ENCODE measurements around the gene SIK3. TPM values are rescaled to one million over a fixed set of nuclear protein-coding genes. Genes with fewer than 3 reads are reported as not detected.

The SIK3 gene
- total RNA-seq, 2 donors from 2014 or later = 37.2 to 43.5 TPM

DNA sequence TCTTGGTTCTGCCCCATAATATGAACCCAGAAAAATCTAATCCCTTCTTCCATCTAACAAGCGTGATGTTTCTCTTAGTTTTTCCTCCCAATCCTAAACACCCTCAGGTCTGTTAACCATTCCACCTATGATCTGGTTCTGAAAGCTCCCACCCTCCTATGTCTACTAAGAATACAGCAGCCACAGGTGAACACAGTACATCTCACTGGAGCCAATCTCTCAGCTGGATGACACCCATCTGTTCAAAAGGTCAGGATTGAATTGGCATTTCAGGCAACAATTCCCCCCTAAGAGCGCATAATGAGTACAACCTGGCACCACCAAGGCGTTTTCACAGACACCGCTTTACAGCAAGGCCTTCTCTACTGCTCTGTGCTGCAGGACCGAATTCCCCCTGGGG lies 241.8 kb downstream of the SIK3 start:
- H3K27ac Mint-ChIP-seq = no peak overlapping the region
- H3K36me3 Mint-ChIP-seq (ENCODE audit: low read depth) = peaks cover 71% of the 10 kb centered on the region
- H3K4me1 Mint-ChIP-seq = peaks cover 11% of the 10 kb centered on the region
- no peaks in the 10 kb centered on the region for H3K9me3 Mint-ChIP-seq
- WGBS, 2 experiments (ENCODE audit: insufficient coverage in 1 of 2, insufficient read length in 1 of 2) = 83 to 100% methylated on average over 2 to 5 of the region's 5 CpGs
- TF ChIP-seq, protein P1, sequence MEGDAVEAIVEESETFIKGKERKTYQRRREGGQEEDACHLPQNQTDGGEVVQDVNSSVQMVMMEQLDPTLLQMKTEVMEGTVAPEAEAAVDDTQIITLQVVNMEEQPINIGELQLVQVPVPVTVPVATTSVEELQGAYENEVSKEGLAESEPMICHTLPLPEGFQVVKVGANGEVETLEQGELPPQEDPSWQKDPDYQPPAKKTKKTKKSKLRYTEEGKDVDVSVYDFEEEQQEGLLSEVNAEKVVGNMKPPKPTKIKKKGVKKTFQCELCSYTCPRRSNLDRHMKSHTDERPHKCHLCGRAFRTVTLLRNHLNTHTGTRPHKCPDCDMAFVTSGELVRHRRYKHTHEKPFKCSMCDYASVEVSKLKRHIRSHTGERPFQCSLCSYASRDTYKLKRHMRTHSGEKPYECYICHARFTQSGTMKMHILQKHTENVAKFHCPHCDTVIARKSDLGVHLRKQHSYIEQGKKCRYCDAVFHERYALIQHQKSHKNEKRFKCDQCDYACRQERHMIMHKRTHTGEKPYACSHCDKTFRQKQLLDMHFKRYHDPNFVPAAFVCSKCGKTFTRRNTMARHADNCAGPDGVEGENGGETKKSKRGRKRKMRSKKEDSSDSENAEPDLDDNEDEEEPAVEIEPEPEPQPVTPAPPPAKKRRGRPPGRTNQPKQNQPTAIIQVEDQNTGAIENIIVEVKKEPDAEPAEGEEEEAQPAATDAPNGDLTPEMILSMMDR (conservative IDR thresholded peaks at IDR 0.05) = no peak
- H3K4me3 Mint-ChIP-seq = no peak overlapping the region
- Histone ChIP-seq H3K9me3 (ENCODE audit: control insufficient read depth, low read length) (peaks cover 3% of the 10 kb centered on the region), H3K27me3 (ENCODE audit: control insufficient read depth, insufficient read depth, low read length, poor library complexity, severe bottlenecking) (no peaks in the 10 kb centered on the region), H3K27ac (ENCODE audit: low read depth, low read length) (no peak overlapping the region), H3K9ac (ENCODE audit: extremely low read depth, low read length, poor library complexity, severe bottlenecking) (no peak overlapping the region), H3K36me3 (ENCODE audit: control insufficient read depth, insufficient read depth, low read length) (peaks cover 72% of the 10 kb centered on the region), H3K4me3 (ENCODE audit: low read length) (no peak overlapping the region), H3K4me1 (ENCODE audit: control insufficient read depth, insufficient read depth, low read length) (peaks cover 4% of the 10 kb centered on the region)
- no peaks in the 10 kb centered on the region for H3K27me3 Mint-ChIP-seq (ENCODE audit: insufficient read depth)
- no peak for DNase-seq

DNA sequence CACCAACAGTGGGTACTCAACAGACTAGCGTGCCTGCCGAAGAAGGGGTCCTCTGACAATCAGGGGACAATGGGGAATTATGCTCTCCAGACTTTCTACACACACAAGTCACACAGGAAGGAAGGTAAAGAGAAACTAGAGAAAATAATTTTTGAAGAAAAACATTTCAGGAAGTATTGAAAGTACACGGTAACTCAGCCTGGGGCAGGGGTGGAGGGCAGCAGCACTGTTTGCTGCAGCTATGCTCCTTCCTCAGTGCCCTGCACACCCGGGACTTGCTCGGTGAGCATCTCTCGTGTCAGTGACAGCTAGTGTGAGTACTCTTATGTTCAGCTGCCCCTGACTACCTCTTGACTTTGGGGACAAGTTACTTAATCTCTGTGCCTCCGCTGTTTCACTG lies 242.8 kb downstream of the SIK3 start:
- H3K4me3 ChIP-seq (ENCODE audit: low read length) = no peak overlapping the region
- TF ChIP-seq, protein P1 (conservative IDR thresholded peaks at IDR 0.05) = no peak

DNA sequence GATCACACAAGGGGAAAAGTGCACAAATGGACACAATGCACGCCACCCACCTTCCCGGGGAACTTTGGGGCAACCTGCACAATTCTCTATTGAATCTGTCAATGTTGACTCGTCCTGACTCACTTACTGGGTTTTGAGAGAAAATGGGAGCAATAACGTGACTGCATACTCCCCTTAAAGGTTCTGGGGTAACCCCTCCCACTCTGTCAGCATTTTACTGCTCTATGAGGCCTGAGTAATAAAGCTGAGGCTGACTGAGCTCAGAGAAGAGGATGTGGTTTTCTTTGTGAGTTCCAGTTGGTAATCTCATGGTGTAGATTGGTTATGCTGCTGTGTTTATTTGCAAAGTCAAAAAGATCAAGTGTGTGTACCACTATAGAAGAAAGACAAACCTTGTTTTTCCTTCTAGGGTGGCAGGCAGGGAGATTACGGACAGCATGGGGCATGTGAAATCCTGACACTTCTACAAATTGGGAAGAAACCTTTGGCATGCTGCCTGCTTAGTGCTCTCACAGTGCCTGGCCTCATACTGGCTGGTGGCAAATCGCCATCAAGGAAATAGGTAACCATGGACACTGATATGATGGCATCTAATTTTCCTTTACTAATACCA lies 244.7 kb downstream of the SIK3 start:
- Histone ChIP-seq H3K36me3 (ENCODE audit: control insufficient read depth, insufficient read depth, low read length) (peaks cover 53% of the 10 kb centered on the region), H3K9ac (ENCODE audit: extremely low read depth, low read length, poor library complexity, severe bottlenecking) (no peak overlapping the region), H3K9me3 (ENCODE audit: control insufficient read depth, low read length) (peaks cover 3% of the 10 kb centered on the region), H3K4me3 (ENCODE audit: low read length) (no peak overlapping the region), H3K27ac (ENCODE audit: low read depth, low read length) (no peak overlapping the region), H3K4me1 (ENCODE audit: control insufficient read depth, insufficient read depth, low read length) (peaks cover 4% of the 10 kb centered on the region), H3K27me3 (ENCODE audit: control insufficient read depth, insufficient read depth, low read length, poor library complexity, severe bottlenecking) (no peaks in the 10 kb centered on the region)
- no peak overlapping the region for H3K27ac Mint-ChIP-seq
- no peak overlapping the region for H3K4me3 Mint-ChIP-seq
- TF ChIP-seq, protein P1 (conservative IDR thresholded peaks at IDR 0.05) = no peak
- H3K27me3 Mint-ChIP-seq (ENCODE audit: insufficient read depth) = no peaks in the 10 kb centered on the region
- H3K36me3 Mint-ChIP-seq (ENCODE audit: low read depth) = peaks cover 62% of the 10 kb centered on the region
- WGBS, 2 experiments (ENCODE audit: insufficient coverage in 1 of 2, insufficient read length in 1 of 2) = 93 to 97% methylated on average over 3 to 6 of the region's 6 CpGs
- no peak for DNase-seq
- no peaks in the 10 kb centered on the region for H3K9me3 Mint-ChIP-seq
- H3K4me1 Mint-ChIP-seq = peaks cover 10% of the 10 kb centered on the region

More for the DNA sequence above, 242.8 kb downstream of the SIK3 start:
- Mint-ChIP-seq H3K27ac (no peak overlapping the region), H3K27me3 (ENCODE audit: insufficient read depth) (no peaks in the 10 kb centered on the region), H3K36me3 (ENCODE audit: low read depth) (peaks cover 66% of the 10 kb centered on the region), H3K4me3 (no peak overlapping the region), H3K9me3 (no peaks in the 10 kb centered on the region), H3K4me1 (peaks cover 11% of the 10 kb centered on the region)
- H3K9ac ChIP-seq (ENCODE audit: extremely low read depth, low read length, poor library complexity, severe bottlenecking) = no peak overlapping the region
- H3K27ac ChIP-seq (ENCODE audit: low read depth, low read length) = no peak overlapping the region
- peaks cover 4% of the 10 kb centered on the region for H3K4me1 ChIP-seq (ENCODE audit: control insufficient read depth, insufficient read depth, low read length)
- no peak for DNase-seq
- 95 to 100% methylated on average over 5 to 7 of the region's 7 CpGs for WGBS, 2 experiments (ENCODE audit: insufficient coverage in 1 of 2, insufficient read length in 1 of 2)
- no peaks in the 10 kb centered on the region for H3K27me3 ChIP-seq (ENCODE audit: control insufficient read depth, insufficient read depth, low read length, poor library complexity, severe bottlenecking)
- peaks cover 3% of the 10 kb centered on the region for H3K9me3 ChIP-seq (ENCODE audit: control insufficient read depth, low read length)
- peaks cover 62% of the 10 kb centered on the region for H3K36me3 ChIP-seq (ENCODE audit: control insufficient read depth, insufficient read depth, low read length)
